DMS153 treated with DMSO at 0.1 percent for 48 hours (cell line): ENCODE results near the gene ACTN4.

ENCODE experiments used
- DNase-seq: peaks from one replicate; lab custom pipeline; 2025; ENCODE audit not compliant: unreplicated experiment; lab: John Stamatoyannopoulos, UW

Gene ACTN4

DNA sequence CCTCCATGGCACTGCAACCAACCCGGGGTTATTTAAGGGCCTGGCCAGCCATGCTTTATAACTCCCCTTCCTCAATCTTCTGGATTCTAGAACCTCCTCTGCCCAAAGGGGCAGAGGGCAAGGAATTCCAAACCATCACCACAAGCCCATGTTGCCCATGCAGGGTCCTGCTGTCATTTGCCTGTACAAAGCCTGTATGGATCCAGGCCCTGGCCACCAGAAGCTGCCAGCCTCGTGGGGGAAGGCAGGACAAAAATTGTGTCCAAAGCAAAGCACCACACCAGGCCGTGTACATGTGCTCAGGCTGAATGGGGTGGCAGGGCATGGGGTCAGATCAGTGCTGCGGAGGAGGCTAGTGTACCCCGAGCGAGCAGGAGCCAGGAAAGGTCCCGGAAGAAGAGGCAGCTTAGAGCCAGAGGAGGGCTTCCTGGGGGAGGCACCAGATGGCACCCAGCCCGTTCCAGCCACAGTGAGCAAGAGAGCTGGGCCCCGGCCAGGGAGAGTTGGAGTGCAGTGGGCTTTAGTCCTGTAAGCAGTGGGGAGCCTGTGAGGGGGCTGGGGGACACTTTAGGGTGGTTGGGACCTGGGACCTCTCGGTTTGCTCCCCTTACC lies 61.1 kb downstream of the ACTN4 start:
- DNase-seq, result no peak

DNA sequence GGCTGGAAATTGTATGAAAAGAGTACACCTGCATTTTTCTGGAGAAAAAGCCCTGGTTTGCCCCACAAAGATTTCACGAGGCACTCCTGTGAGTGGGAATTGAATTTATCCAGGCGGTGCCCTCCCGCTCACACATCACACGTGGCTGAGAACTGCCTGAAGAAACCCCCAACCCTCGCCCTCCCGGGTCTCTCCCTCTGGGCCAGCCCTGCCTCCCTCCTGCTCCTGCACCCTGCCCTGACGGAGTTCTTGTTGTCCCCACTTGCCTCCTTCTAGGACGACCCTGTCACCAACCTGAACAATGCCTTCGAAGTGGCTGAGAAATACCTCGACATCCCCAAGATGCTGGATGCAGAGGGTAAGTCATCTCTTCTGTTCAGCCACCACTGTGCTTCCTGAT lies 61.7 kb downstream of the ACTN4 start:
- no peak for DNase-seq

DNA sequence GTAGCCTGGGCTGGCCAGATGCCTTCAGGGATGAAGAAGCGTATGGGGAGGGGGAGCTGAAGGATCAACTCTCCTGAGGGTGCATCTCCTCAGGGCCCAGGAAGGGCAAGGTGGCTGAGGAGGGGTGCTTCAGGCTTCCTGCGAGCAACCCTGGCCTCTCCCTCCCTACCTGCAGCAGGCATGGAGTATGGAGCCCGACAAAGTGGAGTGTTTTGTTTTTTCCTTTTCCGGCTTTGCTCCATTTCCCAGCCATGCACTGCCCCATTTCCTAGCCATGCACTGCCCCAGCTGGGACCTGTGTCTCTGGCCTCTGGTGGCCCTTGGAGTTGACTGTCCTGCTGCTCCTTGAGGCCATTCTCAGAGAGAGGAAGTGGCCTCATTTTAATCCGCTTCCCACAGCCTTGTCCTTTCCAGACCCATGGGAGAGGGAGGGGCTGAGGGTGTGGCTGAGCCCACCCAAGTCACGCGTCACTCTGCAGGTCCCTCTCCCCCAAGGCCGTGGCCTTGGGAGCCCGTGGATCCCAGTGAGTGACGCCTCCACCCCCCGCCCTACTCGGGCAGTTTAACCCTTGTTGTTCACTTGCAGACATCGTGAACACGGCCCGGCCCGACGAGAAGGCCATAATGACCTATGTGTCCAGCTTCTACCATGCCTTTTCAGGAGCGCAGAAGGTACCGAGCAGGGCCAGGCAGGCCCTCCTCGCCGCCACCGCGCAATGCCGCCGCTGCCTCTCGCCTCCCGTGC lies 62.4 kb downstream of the ACTN4 start:
- DNase-seq, result no peak

DNA sequence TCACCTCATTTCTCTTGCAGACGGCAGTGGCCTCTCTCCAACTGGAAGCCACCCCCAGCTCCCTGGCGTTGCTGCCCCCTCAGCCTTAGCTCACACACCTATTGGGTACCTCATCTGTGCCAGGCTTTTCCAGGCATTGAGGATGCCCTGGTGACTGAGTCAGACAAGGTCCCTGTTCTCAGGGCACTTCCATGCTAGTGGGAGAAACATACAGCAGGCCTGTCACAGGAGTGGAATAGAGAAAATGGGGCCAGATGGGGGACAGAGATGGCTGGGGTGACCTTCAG lies 62.9 kb downstream of the ACTN4 start:
- DNase-seq, result no peak

DNA sequence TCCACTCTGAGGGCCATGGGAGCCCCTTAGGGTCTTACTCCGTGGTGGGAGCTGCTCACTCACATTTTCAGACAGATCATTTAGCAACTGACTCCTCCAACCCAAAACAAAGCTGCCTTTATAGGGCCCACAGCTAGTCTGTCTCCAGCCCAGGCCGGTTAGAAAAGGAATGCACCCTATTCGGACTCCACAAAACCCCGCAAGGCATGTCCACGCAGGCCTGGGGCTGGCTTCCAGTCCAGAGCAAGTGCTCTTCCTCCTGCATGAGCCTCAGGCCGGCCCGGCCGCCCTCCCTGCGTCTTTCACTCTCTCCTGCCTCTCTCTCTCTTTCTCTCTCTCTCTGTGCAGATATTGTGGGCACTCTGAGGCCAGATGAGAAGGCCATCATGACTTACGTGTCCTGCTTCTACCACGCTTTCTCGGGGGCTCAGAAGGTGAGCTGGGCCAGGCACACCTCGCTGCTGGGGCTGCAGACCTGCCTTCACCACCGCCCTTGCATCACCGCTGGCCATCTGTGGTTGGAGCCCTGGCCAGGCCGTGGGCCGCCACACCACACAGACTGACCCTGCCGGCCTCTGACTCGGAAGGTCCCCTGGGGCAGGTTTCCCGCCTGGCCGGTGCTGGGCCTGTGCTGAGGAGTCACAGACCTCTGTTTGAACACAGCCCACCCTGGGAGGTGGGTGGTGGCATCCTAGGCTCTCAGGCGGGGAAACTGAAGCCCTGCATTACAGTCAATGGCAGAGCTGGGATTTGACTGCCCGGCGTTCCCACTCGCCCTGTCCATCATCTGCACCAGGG lies 63.7 kb downstream of the ACTN4 start:
- DNase-seq, result no peak

DNA sequence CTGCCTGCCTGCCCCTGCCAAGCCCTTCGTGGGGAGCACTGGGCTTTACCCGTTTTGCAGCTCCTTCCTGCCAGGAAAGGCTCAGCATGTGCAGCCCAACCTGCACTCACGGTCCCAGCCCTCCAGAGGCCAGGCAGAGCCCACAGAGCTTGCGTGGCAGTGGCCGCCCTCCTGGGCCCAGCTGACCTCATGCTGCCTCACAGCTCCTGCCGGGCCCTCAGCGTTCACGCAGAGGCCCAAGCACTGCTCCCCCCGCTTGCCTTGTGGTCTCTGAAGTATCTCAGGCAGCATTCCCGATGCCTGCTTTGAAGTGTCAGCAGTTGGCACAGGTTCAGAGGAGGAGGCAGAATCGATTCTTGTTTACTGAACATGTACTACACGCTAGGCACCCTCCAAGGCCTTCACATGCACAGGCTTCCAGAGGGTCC lies 64.3 kb downstream of the ACTN4 start:
- DNase-seq, result no peak

DNA sequence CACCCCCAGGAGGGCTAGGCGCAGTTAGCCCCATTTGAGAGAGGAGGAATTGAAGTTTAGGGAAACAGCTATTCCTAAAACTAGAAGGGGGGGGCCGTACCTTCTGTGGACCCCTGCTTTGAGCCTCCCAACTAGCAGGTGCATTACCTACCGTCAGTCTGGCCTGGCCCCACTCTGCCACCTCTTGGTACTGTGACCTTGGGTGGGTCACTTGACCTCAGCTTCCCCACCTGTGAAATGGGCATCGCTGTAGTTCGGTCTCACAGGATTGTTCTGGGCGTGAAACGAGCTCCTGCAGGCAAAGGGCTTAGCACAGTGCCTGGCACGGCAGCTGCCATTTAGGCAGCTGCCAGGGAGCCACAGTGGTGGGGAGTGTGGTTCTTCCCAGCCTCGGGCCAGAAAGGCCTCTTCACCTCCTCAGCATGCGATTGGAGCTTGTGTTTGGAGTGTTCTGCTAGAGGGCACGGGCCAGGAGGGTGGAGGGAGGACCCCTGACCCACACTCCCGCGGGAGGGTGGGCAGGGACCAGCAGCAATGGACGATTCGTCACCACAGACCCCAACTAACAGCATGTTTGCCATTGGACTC lies 64.8 kb downstream of the ACTN4 start:
- DNase-seq, result no peak

DNA sequence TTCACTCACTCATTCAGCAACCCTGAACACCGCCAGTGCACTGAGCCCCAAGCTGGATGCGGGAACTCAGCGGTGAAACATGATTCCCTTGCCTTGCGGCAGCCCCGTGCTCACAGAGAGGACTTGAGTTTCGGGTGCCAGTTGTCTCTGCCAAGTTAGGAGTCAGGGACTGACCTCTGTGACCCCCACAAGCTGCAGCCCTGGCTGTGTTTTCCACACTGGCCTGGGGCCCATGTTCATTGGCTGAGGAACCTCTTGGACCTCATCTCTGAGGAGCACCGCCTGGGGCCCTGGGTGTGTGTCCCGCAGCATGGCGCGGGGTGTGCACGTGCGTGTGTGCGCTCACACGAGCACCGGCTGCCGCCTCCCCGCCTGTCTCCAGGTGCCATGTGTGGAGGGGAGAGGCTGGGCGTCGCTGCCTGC lies 65.8 kb downstream of the ACTN4 start:
- no peak for DNase-seq

DNA sequence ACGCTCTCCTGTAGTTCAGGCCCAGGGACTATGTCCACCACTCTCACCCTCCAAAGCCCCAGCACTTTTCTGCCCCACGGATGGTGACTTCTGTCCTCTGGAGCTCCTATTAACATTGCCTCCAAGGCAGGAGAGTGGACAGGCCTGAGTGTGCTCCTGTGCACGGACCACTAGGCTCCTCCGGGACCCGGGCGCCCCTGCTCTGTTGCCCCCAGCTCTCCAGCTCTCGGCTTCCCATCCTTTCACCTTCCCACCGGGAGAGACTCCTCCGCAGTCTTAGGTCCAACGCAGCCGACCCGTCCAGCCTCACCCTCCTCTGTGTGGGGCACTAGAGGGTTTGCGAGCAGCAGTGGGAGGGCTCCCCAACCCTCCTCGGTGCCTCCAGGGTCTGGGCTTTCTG lies 66.4 kb downstream of the ACTN4 start:
- no peak for DNase-seq

DNA sequence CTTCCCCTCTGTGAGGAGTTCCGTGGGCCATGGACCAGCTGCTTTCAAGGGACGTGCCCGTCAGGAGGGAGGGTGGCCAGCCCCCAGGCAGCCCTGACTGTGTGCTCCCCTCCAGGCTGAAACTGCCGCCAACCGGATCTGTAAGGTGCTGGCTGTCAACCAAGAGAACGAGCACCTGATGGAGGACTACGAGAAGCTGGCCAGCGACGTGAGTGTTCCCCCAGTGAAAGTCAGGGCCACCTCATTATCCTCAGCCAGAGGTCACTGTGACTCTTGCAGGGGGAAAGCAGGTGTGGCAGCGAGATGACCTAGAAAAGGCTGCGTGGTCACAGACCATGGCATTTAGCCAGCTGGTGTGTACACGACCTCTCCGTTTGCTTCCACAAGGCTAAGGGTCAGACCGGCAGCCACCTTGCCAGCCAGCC lies 66.9 kb downstream of the ACTN4 start:
- DNase-seq, result no peak

DNA sequence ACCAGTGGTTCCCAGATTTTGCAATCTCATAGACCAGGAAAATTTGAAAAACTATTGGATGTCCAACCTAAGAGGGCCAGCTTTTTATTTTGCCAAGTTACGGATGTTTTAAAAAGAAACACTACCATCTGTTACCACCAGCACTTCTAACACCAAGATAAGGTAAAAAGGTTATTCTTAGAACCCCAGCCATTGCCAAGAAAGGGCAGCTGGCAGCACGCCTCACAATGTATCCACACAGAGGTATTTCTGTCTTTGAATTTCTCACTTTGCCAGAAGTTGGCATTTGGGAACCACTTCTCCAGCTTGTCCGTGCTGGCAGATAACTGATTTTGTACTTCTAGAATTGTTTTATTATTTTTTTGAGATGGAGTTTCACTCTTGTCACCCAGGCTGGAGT lies 68.1 kb downstream of the ACTN4 start:
- DNase-seq, result no peak

DNA sequence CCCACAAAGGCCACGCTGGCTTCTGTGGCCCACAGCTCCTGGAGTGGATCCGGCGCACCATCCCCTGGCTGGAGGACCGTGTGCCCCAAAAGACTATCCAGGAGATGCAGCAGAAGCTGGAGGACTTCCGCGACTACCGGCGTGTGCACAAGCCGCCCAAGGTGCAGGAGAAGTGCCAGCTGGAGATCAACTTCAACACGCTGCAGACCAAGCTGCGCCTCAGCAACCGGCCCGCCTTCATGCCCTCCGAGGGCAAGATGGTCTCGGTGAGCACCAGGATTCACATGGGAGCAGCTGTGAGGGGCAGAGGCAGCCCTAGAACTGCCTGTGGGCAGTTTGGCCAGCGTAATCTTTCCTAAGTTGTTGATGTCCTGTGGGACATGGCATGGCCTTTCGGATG lies 69.6 kb downstream of the ACTN4 start:
- no peak for DNase-seq

DNA sequence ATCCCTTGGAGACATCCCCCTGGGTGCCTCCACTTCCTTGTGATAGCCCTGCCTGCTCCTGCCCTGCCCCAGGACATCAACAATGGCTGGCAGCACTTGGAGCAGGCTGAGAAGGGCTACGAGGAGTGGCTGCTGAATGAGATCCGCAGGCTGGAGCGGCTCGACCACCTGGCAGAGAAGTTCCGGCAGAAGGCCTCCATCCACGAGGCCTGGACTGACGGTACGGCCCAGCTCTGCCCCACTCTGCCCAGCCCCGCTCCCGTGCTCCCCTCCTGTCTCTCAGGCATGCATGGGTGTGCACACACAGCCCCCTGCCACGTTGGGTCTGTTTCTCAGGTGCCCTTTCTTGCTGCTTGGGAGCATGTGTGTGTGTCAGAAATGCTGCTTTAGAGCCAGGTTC lies 70.4 kb downstream of the ACTN4 start:
- DNase-seq, result no peak

DNA sequence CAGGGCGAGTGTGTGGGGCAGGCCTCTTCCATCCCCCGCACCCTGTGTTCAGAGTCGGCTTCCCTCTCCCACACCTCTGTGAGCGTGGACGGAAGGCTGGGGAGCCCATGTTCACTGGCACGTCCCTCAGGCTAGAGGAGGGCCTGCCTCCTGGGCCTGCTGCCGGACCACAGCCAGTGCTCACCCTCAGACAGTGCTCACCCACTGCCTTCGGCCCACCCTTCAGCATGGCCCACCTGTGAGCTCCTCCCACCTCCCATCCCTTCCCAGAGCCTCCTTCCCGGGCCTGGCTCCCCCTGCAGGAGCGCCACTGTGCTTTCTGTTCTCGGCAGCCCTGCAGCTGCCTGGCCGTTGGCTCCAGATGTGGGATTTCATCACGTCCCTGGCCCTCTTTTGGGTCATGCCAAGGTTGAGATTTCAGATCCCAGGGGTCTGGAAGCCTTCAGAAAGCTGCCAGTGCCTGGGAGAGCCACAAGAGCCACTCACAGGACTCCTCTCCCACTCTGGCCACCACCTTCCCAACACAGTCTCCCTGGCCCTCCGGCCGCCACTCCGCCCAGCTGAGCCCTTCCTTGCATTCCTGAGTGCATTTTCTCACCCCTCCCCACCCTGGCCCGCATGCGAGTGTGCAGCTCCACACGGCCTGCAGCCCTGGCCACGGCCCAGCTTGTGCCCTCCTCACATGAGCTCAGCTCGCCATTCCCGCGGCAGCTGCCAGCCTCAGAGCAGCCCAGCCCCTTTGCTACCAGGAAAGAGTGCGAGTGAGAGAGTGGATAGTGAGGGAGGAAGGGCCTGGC lies 71.5 kb downstream of the ACTN4 start:
- DNase-seq, result no peak

DNA sequence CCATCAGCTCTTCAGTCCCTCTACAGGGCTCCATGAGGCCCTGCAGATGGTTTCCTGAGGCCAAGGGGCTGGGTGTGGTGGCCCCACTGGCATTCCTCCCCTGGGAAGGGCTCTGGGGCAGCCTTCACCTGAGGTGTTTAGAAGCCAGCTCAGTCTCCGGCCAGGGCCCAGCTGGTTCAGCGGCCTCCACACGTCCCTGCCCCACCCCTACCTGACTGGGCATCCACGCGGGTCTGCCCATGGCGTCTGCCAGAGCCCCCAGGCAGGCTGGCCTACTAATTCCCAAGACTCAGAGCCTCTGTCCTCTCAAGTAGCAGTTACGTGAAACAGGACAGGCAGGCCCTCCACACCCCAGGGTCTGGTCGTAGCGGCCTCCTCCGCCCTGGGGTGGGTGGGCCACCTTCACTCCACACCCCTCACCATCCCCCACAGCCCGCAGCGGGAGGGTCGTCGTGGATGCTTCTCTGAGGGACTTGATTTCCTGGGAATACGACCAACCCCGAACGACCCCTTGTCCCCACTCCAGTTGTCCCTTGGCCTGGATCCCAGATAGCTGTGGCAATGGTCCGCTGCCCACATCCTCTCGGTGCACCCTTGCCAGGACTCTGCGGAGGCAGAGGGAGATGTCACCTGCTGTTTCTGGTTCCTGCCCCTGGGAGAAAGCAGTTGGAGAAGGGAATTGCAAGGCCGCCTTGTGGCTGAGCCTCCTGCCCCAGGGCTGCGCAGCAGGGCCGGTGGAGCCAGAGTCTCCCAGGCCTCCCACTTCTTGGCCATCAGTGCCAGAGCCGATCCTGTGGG lies 72.5 kb downstream of the ACTN4 start:
- DNase-seq, result no peak

DNA sequence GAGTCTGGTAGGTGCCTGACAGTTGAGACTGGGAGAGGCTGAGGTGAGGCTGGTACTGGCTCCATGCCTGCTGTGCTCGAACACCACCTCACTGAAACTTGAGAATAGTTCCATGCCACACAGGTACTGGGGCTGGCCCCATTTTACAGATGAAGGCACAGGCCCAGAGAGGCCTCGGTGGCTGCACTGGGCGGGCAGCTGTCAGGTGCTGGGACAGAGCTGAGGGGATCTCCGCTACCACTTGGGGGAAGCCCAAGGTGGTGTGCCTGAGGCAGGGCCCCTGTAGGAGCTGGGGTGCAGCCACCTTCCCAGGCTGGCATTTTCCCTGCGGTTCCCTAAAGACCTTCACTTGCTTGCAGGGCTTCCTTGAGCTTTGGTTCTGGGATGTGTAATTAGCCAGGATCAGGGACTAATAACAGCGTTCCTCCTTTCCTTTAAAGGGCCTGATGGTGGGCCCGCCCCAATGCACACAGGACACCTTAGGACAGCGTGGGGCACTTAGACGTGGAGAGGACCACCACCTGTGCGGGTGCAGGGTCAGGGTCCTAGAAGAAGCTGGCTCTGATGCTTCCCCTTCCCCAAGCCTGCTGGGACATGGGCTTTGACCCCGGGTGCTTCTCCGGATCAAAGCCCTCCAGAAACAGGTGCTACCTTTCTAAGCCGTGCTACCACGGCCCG lies 73.2 kb downstream of the ACTN4 start:
- DNase-seq, result no peak

DNA sequence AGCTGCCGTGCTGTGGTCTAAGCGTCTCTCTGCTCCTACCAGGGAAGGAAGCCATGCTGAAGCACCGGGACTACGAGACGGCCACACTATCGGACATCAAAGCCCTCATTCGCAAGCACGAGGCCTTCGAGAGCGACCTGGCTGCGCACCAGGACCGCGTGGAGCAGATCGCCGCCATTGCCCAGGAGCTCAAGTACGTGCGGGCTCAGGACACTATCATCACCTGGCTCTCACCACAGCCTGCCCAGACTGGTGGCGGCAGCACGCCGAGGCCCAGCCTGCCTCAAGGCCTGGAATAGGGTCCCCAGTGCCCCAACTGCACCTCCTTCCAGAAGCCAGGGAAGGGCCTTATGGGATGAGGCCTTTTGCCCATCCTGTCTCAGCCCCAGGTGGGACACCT lies 74.0 kb downstream of the ACTN4 start:
- no peak for DNase-seq

DNA sequence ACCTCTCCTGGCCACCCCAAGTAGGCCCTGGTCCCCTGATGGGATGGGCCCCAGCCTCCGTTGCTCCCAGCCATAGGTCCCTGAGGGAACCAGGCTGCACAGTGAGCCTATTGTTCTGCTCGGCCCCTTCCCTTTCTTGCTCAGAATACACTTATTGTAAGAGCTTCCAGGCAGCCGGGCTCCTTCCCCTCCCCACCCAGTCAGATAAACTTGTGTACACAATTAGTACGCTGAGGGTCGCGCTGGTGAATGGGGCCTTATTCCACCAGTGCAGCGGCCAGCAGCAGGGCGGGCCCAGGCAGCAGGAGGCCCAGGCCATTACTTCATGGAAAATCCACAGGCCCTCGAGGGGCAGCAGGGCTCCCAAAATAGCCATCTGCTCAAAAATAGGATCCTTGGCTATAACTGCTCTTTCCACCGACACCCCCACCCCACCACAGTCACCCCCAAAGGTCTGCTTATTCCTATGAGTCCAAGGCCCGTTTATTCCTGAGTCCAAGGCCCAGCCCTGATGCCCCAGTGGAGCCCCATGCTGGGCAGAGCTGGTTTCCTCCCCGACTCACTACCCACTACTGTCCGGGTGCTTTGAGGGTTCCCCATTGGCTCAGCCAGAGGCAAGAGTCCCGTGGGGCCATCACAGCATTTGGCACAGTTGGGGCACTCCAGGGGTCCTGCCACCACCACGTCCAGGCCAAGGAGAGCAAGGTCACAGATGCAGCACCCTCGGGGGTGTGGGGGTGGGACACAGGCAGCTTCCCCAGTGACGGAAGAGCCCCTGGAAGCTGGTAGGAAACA lies 74.7 kb downstream of the ACTN4 start:
- no peak for DNase-seq
